Nucleus accumbens (tissue), 56 donors: ENCODE results near the gene PMFBP1.

ENCODE experiments used
- DNase-seq, 56 donors: peaks; one replicate each; lab custom pipeline; 2025; lab: John Stamatoyannopoulos, UW

Gene PMFBP1

GRCh38 chr16:72172105-72173034 lies at the start of gene PMFBP1:
TSS of gene PMFBP1 (minus strand) at chr16:72172155. CDS start at chr16:72171208, 947 bp downstream.
- peak in 19 of 56 donors; percentile 2 to 49 (median 12) for DNase-seq

- no peak for DNase-seq
Observed at GRCh38 chr16:72221630-72222024, 49.7 kb upstream of the PMFBP1 start.

- no peak for DNase-seq
Observed at GRCh38 chr16:72220875-72221629, 49.1 kb upstream of the PMFBP1 start.

GRCh38 chr16:72219282-72219681 lies 47.3 kb upstream of the PMFBP1 start:
- DNase-seq = no peak

- no peak for DNase-seq
Observed at GRCh38 chr16:72216767-72217166, 44.8 kb upstream of the PMFBP1 start.

- no peak for DNase-seq
Observed at GRCh38 chr16:72214821-72215220, 42.9 kb upstream of the PMFBP1 start.

- no peak for DNase-seq
Observed at GRCh38 chr16:72211110-72211509, 39.2 kb upstream of the PMFBP1 start.

- DNase-seq = no peak
Observed at GRCh38 chr16:72210555-72210954, 38.6 kb upstream of the PMFBP1 start.

GRCh38 chr16:72210072-72210471 lies 38.1 kb upstream of the PMFBP1 start:
- DNase-seq = no peak

- no peak for DNase-seq
Observed at GRCh38 chr16:72206299-72206698, 34.3 kb upstream of the PMFBP1 start.

GRCh38 chr16:72203401-72203800 lies 31.4 kb upstream of the PMFBP1 start:
- DNase-seq = peak in 11 of 56 donors; percentile 5 to 32 (median 10)

- no peak for DNase-seq
Observed at GRCh38 chr16:72202014-72202413, 30.1 kb upstream of the PMFBP1 start.

- DNase-seq = no peak
Observed at GRCh38 chr16:72201387-72201786, 29.4 kb upstream of the PMFBP1 start.

GRCh38 chr16:72199761-72200337 lies 27.9 kb upstream of the PMFBP1 start:
- peak in 5 of 56 donors; percentile 2 to 20 (median 7) for DNase-seq

- peak in 15 of 56 donors; percentile 5 to 51 (median 17) for DNase-seq
Observed at GRCh38 chr16:72198771-72199201, 26.8 kb upstream of the PMFBP1 start.

GRCh38 chr16:72198021-72198711 lies 26.2 kb upstream of the PMFBP1 start:
- peak in 50 of 56 donors; percentile 7 to 90 (median 51) for DNase-seq

GRCh38 chr16:72197545-72197944 lies 25.6 kb upstream of the PMFBP1 start:
- DNase-seq = peak in 11 of 56 donors; percentile 16 to 61 (median 42)

- peak in 3 of 56 donors; percentile 3 to 16 (median 5) for DNase-seq
Observed at GRCh38 chr16:72195609-72196008, 23.7 kb upstream of the PMFBP1 start.

- no peak for DNase-seq
Observed at GRCh38 chr16:72191551-72191950, 19.6 kb upstream of the PMFBP1 start.

- DNase-seq = peak in 9 of 56 donors; percentile 7 to 45 (median 17)
Observed at GRCh38 chr16:72189865-72190371, 18.0 kb upstream of the PMFBP1 start.
